ENCODE measurements around the gene PPP1R37.
"Not testable (repeated sequence)": the region's sequence is repeated elsewhere in the genome, so short reads cannot be mapped to it uniquely, and the experiment has no call there.

The PPP1R37 gene

DNA sequence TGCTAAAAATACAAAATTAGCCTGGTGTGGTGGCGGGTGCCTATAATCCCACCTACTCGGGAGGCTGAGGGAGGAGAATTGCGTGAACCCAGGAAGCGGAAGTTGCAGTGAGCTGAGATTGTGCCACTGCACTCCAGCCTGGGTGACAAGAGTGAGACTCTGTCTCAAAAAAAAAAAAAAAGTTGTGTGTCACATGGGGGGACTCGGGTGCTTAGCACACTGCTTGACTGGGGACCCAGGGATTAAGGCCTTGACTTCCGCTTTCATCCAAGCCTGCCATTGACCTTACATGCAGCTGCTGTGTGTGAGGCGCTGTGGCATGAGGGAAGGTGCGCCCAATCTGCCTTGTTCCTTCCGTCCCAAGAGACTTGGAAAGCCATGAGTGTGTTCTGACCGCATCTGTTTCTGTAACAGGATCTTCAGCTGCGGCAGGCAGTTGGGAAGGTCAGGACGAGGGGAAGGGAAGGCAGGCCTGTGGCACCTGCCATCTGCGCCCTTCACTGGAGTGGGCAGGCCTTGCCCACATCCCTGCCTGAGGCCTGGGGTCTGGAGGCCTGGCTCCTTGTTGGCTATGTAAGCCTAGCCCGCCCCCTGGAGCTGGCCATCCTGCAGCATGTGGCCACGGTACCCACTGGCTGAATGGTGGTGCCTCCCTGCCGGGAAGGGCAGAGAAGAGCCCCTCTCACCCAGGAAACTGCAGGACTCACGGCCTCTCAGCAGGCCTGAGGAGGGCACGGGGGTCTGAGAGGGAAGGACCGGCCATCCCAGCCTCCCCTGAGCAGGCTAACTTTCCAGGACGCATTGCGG is 23.0 kb downstream of the PPP1R37 start:
- no peak for DNase-seq (ENCODE audit: low read depth in 2 of 2)

DNA sequence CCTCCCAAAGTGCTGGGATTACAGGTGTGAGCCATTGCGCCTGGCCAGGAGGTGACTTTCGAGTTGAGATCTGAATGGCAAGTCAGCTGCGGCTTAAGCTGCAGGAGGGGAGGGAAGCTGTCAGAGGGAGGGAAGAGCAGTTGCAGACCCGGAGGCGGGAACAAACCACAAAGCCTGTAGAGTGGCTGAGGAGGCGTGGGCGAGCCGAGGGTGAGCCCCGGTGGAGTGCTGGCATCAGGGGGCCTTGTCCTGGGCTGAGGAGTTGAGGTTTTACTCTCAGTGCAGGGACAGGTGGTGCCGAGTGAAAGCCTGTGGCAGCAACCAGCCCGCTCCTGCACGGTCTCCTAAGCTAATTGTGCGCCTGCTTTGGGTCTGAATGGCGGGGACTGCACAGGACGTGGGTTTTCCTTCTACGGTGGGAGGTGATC is 24.2 kb downstream of the PPP1R37 start:
- DNase-seq (ENCODE audit: low read depth in 2 of 2) = peak; percentile 73 to 81

DNA sequence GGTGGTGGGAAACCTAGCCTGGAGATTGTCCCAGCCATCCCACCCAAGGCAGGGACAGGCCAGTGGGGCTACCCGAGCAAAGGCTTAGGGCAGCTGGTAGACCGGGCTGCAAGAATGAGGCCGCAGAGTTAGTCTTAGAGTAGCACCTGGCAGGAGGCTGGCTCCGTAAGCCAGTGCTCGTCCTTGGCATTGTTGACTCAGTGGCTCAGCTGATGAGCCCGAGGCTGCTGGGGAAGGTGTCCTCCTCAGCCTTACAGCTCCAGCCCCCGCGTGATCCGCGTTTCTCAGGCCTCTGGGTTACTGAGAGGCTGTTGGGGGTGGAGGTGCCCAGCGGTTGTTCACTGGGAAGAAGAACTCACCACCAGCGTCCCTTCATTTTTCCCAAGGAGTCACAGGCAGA is 24.7 kb downstream of the PPP1R37 start:
- DNase-seq (ENCODE audit: low read depth in 2 of 2) = no peak

- no peak for DNase-seq (ENCODE audit: low read depth in 2 of 2)
Observed at GRCh38 chr19:45118106-45118505, 25.1 kb downstream of the PPP1R37 start.

DNA sequence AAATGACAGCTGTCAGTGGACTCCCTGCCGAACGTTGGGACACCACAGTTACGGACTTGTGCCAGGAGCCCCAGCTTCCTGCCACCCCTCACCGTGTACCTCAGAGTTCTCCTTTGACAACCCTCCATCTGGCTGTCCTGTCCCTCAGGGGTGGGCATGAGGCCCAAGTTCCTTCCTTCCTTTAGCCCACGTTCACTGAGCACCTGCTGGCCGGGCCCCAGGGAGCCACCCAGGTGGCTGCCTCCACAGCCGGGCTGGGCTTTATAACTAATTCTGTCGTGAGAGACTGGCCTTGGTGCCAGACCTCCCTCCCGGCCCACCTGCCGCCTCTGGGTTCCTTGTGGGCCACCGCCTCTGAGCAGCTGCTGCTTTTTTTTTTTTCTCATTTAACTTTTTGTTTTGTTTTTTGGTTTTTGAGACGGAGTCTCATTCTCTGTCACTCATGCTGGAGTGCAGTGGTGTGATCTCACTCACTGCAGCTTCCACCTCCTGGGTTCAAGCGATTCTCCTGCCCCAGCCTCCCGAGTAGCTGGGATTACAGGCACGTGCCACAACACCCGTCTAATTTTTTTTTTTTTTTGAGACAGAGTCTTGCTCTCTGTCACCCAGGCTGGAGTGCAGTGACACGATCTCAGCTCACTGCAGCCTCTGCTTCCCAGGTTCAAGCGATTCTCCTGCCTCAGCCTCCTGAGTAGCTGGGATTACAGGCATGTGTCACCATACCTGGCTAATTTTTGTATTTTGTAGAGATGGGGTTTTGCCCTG is 25.8 kb downstream of the PPP1R37 start:
- DNase-seq (ENCODE audit: low read depth in 2 of 2) = not testable (repeated sequence)

DNA sequence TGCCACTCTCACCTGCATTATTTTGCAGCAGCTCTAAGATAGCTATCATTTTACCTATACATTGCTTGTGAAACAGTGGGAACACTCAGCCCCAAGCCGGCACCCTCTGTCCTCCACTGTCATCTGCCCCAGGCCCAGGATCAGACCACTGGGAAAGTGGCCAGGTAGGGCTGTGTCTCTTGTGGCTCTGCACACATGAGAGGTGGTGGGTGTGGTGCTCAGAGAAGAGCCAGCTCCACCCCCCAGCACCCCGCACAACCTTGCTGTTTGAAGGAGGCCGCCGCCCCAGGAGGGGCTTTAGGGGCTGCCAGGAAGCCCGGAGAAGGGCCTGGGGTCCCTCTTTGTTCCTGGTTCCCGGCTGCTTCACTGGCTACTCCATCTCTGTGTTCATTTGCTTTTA is 26.6 kb downstream of the PPP1R37 start:
- no peak for DNase-seq (ENCODE audit: low read depth in 2 of 2)

DNA sequence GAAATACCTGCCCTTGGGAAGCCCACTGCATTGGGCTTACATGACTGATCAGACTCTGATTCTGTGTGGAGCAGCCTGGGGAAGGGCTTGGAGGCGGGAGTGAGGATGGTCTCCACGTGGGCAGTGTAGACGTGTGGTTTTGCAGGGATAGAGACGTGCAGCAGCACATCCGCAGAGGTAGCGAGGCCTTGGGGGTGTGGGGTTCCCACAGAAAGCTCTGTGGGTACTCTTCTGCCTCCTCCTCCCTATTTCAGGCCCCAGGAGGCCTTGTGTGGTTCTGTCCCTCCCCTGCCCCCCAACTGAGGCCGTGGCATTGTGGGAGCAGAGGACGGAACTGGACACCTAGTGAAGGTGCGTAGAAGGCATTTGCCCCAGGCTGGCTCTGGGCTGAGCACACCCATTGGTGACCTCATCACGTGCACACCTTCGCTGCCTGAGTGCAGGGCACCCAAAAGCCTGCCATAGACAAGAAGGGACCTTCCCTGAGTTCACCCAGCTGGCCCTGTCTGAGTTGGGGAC is 28.9 kb downstream of the PPP1R37 start:
- DNase-seq (ENCODE audit: low read depth in 2 of 2) = no peak

GRCh38 chr19:45122832-45123231 is 29.9 kb downstream of the PPP1R37 start:
- DNase-seq (ENCODE audit: low read depth in 2 of 2) = no peak

DNA sequence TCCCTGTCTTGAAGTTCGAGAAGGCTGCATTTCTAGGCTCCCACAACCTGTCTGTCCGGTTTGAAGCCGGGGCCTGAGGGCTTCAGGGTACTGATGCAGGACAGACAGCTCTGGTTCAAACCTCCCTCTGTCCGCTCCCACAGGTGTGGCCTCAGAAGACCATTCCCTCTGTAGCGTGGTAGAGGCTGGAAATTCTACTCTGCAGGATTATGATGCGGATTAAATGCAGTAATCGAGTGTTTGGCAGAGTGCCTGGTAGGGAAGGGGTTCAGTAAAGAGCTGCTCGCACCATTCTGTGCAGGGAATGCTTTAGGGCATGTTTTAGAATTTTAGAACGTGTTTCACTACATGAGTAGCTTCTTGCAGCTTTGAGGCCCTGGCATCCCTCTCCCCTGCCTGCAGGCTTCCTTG is 30.5 kb downstream of the PPP1R37 start:
- DNase-seq (ENCODE audit: low read depth in 2 of 2) = no peak

- DNase-seq (ENCODE audit: low read depth in 2 of 2) = no peak
Observed at GRCh38 chr19:45124021-45124420, 31.0 kb downstream of the PPP1R37 start.

- DNase-seq (ENCODE audit: low read depth in 2 of 2) = no peak
Observed at GRCh38 chr19:45125360-45125759, 32.4 kb downstream of the PPP1R37 start.

DNA sequence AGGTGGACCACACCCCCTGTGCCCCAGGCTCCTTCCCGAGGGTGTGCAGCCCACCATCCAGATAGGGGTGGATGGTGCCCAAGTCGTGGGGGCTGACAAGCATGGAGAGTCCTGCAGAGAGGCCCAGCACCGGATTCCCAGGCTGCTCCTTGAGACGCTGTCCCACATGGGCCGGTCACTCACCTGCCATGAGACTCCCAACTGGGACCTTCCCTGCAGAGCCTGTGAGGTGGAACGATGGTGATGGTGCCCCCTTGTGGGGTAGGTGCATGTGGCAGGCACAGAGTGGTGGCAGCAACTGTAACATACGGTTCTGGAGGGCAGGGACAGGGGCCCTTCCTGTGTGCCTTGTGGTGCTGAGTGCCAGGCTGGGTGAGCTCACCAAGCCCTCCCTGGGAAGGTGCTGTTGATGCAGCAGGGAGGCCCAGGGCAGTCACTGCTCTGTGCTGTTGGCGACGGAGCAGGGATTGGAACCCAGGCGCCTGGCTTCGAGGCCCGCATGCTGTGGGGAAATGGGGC is 33.1 kb downstream of the PPP1R37 start:
- DNase-seq (ENCODE audit: low read depth in 2 of 2) = peak; percentile 43 to 50

- DNase-seq (ENCODE audit: low read depth in 2 of 2) = no peak
Observed at GRCh38 chr19:45126654-45127053, 33.7 kb downstream of the PPP1R37 start.

- DNase-seq (ENCODE audit: low read depth in 2 of 2) = no peak
Observed at GRCh38 chr19:45128146-45128545, 35.2 kb downstream of the PPP1R37 start.

DNA sequence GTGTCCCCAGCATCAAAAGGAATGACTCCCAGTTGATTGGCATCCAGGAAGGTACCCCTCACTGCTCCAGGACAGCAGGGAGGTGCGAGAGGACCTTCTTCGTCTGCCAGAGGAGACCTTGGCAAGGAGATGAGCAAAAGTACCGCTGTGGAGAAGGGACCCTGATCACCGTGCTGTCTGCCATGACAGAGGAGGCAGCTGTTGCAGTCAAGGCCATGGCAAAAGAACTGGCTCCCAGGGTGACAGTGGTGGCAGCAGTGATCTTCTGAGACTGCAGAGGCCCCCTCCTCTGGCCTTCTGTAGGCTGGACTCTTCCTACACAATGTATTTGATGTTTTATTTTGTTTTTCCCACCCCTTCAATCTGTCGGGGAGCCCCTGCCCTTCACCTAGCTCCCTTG is 35.8 kb downstream of the PPP1R37 start:
- DNase-seq (ENCODE audit: low read depth in 2 of 2) = no peak

DNA sequence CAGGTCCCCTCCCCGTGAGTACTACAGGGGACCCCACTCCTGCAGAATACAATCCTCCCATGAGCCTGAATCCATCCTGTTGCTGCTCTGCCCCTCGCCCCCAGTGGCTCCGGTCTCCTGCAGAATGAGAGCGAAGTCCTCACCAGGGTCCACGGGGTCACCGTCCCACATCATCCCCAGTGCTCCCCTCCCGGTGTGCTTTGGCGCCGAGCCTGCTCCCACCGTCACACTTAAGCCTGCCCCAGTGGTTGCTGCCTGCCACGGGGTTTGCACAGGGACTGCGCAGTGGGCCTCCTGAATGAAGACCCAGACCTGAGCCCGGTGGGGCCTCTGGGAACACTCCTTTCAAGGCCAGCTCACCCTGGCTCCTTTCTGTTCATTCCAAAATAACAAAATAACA is 37.3 kb downstream of the PPP1R37 start:
- no peak for DNase-seq (ENCODE audit: low read depth in 2 of 2)

DNA sequence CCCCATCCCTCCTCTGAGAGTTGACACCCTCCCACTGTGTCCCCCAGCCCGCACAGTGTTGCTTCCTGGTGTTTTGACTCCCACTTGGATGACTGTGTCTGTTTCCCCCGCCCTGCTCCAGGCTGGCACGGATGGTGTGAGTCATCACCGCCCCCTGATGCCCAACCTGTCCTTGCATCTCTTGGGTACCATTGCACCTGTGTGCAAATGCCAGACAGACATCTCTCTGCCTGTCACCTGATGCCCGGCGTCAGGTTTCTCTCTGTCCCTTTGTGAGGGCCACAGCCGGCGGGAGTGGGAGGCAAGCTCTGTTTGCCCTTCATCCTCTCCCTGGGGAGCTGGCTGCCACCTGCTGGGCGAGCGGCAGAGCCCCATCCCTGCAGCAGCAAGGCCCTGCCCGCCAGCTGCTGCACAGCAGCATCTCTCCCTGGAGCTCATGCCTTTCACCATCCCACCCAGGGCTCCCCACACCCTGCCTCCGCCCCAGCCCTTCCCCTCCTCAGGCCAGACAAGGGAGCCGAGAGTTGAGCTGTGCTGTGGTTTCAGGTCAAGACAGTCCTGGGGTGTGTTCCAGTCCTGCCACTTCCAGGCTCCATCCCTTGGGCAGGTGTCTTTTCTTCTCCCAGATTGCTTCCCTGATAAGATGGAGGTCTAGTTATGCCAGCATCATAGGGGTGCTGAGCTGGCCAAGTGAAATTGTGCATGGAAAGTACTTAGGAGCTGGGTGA is 38.1 kb downstream of the PPP1R37 start:
- no peak for DNase-seq (ENCODE audit: low read depth in 2 of 2)

- no peak for DNase-seq (ENCODE audit: low read depth in 2 of 2)
Observed at GRCh38 chr19:45133661-45134060, 40.7 kb downstream of the PPP1R37 start.

GRCh38 chr19:45135176-45135885 is 42.4 kb downstream of the PPP1R37 start:
- no peak for DNase-seq (ENCODE audit: low read depth in 2 of 2)

DNA sequence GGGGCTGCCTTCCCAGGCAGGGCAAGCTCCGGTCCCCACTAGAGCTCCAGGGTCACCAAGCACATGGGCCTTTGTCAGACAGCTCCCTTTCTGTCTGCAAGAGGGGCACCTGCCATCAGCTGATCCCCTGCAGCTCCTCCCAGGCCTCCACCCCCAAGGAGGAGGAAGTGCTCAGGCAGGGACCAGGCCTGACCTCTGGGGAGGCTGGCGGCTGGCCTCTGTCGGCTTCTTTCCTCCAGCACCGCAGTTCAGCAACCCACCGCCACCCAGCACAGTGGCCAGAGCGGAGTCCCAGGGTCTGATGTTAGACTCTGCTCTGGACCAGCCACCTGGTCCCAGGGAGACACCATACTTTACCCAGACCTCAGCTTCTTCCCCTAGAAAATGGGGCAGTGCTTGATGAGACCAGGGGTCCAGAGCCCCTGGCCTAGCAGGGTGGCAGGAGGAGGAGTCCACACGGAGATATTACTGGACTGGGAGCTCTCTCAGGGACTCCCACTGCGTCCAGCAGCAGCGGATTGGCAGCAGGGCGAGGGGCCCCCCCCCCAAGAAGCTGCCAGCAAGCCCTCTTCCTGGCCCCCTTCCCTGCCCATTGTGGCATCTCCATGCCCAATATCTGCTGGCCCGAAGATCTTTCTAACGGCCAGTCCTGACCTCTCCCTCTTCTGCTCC is 43.7 kb downstream of the PPP1R37 start:
- DNase-seq (ENCODE audit: low read depth in 2 of 2) = no peak
